Spleen (tissue), 7 donors: ENCODE measurements around the gene STK11IP.

Source experiments
- POLR2A ChIP-seq, 3 donors: fragments of 450-650 bp; IDR thresholded peaks; one replicate each; pipeline ENCODE4 v1.5.1; 2017; ENCODE audit warnings: antibody characterized with exemption in 3 of 3, mild to moderate bottlenecking in 1 of 3
- TF ChIP-seq, protein P1 (sequence below), 11 experiments: fragments of 200-600 bp in 7 of 11; fragments of 450-650 bp in 4 of 11; sonication (generic) in 4 of 11; IDR thresholded peaks in 8 of 11; conservative IDR thresholded peaks in 3 of 11; 1 replicate in 7 of 11; 2 replicates in 4 of 11; pipeline versions ENCODE4 v1.4.0 to v1.8.0; 2016 to 2021; ENCODE audit warnings: antibody characterized with exemption in 11 of 11, inconsistent platforms in 4 of 11, mild to moderate bottlenecking in 1 of 11
- donor health status: DM: no; HTN: no; CAD: no; lungs with moderate emphysema.
- donor health status: DM: no; HTN: no; CAD: no.
- donor health status: DM: no; HTN: no; CAD: no.

DNA sequence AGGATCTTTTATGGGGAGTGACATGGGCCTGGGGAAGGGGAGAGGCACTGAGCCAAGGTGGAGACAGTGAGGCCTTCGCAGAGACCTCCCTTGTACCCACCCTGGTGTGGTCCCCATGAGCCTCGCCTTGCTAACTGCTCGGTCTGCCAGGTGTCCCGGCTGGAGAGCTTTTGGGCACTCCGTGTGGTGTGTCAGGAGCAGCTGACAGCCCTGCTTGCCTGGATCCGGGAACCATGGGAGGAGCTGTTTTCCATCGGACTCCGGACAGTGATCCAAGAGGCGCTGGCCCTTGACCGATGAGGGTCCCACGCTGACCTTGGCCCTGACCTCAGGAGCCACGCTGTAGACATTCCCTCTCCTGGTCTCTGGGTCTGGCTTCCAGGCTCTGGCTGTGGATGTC is 18.2 kb downstream of the STK11IP start:
- TF ChIP-seq, protein P1, sequence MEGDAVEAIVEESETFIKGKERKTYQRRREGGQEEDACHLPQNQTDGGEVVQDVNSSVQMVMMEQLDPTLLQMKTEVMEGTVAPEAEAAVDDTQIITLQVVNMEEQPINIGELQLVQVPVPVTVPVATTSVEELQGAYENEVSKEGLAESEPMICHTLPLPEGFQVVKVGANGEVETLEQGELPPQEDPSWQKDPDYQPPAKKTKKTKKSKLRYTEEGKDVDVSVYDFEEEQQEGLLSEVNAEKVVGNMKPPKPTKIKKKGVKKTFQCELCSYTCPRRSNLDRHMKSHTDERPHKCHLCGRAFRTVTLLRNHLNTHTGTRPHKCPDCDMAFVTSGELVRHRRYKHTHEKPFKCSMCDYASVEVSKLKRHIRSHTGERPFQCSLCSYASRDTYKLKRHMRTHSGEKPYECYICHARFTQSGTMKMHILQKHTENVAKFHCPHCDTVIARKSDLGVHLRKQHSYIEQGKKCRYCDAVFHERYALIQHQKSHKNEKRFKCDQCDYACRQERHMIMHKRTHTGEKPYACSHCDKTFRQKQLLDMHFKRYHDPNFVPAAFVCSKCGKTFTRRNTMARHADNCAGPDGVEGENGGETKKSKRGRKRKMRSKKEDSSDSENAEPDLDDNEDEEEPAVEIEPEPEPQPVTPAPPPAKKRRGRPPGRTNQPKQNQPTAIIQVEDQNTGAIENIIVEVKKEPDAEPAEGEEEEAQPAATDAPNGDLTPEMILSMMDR (IDR thresholded peaks at IDR 0.05 in 8 of 11, conservative IDR thresholded peaks at IDR 0.05 in 3 of 11): no peak
- TF ChIP-seq POLR2A (IDR thresholded peaks at IDR 0.05): no peak
